Measurements from ENCODE around the gene NKTR. TPM values are rescaled to one million over a fixed set of nuclear protein-coding genes. Genes with fewer than 3 reads are reported as not detected.

NKTR gene
- total RNA-seq, 4 donors from 2014 or later, result 47.7 to 328 (median 66.8) TPM

GRCh38 chr3:42690191-42690590, 89.7 kb downstream of the NKTR start:
- DNase-seq (ENCODE audit: low spot score in 2 of 2), result peak; percentile 30 to 54
- 91% methylated on average over 7 of the region's 7 CpGs for WGBS
- no peaks in the 10 kb centered on the region for H3K9me3 ChIP-seq
- H3K36me3 ChIP-seq, result no peaks in the 10 kb centered on the region
- peaks cover 9% of the 10 kb centered on the region for H3K4me1 ChIP-seq
- no peak overlapping the region for H3K4me3 ChIP-seq
- H3K27me3 ChIP-seq, result peaks cover 8% of the 10 kb centered on the region
- H3K27ac ChIP-seq, result no peak overlapping the region
- TF ChIP-seq EP300 (IDR thresholded peaks at IDR 0.05) (no peak), POLR2AphosphoS5 (IDR thresholded peaks at IDR 0.05) (no peak), CTCF (IDR thresholded peaks at IDR 0.05) (no peak)

DNA sequence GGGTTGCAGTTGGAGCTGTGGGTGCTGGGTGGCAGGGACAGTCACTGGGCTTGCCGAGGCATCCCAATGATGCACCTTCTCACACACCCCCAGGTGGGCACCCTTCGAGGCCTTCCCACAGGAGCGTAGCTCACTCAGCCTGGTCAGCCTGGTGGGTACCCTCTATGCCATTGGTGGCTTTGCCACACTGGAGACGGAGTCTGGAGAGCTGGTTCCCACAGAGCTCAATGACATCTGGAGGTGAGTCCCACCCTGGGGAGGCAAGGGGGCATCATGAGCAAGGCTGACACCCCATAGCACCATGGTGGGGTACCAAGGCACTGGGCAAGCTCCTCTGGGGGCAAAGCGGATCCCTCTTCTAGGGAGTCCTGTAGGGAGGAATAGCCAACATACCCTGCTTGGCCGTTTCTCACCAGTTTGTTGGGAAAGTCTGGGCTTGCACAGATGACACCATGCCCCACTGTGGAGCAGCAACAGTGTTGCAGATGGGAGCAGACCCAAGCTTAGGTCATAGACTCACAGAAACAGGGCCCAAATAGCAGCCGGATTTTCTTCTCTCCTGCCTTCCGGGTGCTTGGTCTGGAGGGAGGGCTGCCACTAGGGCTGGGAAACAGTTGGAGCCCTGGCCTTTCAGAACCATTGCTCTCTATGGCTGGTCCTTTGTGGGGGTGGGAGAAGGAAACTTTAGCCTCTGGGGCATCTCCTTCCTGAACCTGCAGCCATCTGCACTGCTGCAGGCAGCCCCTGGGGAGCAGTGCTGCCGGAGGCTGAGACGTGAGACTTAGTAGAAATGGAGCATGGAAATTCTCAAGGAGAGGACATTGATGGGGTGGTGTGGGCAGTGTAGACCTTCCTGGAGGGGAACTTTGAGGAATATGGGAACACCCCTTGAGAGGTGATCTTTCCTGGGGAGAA, 90.5 kb downstream of the NKTR start:
- Histone ChIP-seq H3K27ac (no peak overlapping the region), H3K4me3 (no peak overlapping the region), H3K9me3 (no peaks in the 10 kb centered on the region), H3K27me3 (peaks cover 7% of the 10 kb centered on the region), H3K4me1 (peaks cover 1% of the 10 kb centered on the region), H3K36me3 (no peaks in the 10 kb centered on the region)
- DNase-seq (ENCODE audit: low spot score in 2 of 2), result peak; percentile 49 to 62
- TF ChIP-seq EP300 (IDR thresholded peaks at IDR 0.05) (no peak), POLR2AphosphoS5 (IDR thresholded peaks at IDR 0.05) (no peak), POLR2A (IDR thresholded peaks at IDR 0.05) (no peak), CTCF (IDR thresholded peaks at IDR 0.05) (no peak)
- WGBS, result 83% methylated on average over 6 of the region's 10 CpGs

DNA sequence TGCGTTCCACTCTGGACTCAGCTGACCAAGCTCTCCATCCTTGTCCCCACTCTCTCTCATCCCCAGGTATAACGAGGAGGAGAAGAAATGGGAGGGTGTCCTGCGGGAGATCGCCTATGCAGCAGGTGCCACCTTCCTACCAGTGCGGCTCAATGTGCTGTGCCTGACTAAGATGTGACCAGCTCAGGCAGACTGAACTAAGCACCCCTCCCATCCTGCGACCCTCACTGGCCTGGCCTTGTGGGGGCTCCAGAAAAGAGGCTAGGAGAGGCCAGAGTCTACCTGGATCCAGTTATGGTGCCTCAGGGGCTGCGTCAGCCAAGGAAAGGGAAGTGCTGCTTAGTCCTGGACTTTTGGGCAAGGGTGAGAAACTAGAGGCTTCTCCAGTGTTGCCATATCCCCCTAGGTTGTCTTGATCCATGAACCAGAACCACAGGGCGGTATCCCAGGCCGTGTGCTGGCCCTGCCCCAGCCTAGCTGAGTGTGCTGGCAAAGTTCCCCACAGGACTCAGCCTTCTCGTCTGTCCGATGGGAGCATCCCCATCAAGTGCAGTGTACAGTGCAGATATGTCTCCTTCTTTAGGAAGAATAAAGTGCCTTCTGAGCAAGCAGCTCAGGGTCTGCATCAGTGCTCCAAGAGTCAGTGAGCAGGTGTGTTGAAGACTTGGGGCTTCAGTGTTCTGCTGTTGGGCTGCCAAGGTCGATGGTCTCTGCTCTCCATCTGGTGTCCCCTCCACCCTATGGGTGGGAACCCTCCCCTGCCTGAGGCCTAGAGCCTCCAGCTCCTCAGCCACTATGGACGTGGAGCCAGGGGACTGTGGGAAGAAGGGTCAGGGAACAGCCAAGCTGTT, 91.6 kb downstream of the NKTR start:
- Histone ChIP-seq H3K4me3 (no peak overlapping the region), H3K27ac (no peak overlapping the region), H3K9me3 (no peaks in the 10 kb centered on the region), H3K27me3 (no peaks in the 10 kb centered on the region), H3K4me1 (no peaks in the 10 kb centered on the region), H3K36me3 (no peaks in the 10 kb centered on the region)
- 86% methylated on average over 13 of the region's 13 CpGs for WGBS
- DNase-seq (ENCODE audit: low spot score in 2 of 2), result peak in 1 of 2 donors; percentile 39
- TF ChIP-seq CTCF (IDR thresholded peaks at IDR 0.05), result no peak
- no peak for TF ChIP-seq EP300 (IDR thresholded peaks at IDR 0.05)
- no peak for TF ChIP-seq POLR2A (IDR thresholded peaks at IDR 0.05)
- no peak for TF ChIP-seq POLR2AphosphoS5 (IDR thresholded peaks at IDR 0.05)

- Histone ChIP-seq H3K9me3 (no peaks in the 10 kb centered on the region), H3K36me3 (no peaks in the 10 kb centered on the region), H3K27ac (no peak overlapping the region), H3K4me1 (no peaks in the 10 kb centered on the region), H3K27me3 (no peaks in the 10 kb centered on the region), H3K4me3 (no peak overlapping the region)
- peak in 1 of 2 donors; percentile 39 for DNase-seq (ENCODE audit: low spot score in 2 of 2)
- TF ChIP-seq POLR2AphosphoS5 (IDR thresholded peaks at IDR 0.05), result no peak
- TF ChIP-seq EP300 (IDR thresholded peaks at IDR 0.05), result no peak
- TF ChIP-seq POLR2A (IDR thresholded peaks at IDR 0.05), result no peak
- no peak for TF ChIP-seq CTCF (IDR thresholded peaks at IDR 0.05)
- 88% methylated on average over 13 of the region's 17 CpGs for WGBS
Observed at GRCh38 chr3:42692667-42693529, 92.4 kb downstream of the NKTR start.

All from suprapubic skin (tissue), 4 donors.